ENCODE measurements around the gene HECTD4. TPM values are rescaled to one million over a fixed set of nuclear protein-coding genes. Genes with fewer than 3 reads are reported as not detected.

The HECTD4 gene
- total RNA-seq, 1 donor, result 29.0 TPM

DNA sequence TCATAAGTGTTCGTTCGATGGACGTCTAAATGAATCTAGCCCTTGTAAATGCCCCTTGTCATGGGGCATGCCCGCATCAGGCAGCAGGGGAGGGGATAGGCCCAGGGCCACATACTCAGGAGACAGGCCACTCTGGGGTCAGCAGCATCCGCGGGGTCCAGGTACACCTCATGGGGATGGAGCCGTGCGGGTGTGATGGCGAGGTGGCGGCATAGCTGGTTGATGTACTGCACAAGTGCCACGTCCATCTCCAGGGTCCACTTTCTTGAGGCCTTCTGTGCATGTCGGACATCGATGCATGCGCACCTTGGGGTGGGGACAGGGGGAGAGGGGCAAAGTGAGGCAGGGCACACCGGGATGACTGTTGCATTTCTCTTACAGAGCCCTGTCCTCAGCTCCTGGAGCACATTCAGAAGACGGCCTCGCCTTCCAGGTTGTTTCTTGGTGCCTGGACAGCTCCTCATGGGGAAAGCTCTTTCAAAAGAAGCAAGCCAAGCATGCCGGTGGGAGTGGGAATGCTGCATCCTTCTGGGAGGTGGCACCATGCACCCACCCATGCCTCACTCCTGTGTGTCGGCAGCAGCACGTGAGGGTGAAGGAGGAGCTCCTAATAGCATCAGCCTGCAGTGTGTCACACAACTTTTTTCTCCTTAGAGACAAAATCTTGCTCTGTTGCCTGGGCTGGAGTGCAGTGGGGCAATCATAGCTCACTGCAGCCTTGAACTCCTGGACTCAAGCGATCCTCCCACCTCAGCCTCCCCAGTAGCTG is 209.5 kb downstream of the HECTD4 start:
- Histone ChIP-seq H2AFZ (ENCODE audit: low read length) (no peak overlapping the region), H4K20me1 (ENCODE audit: insufficient read depth, low read length) (no peaks in the 10 kb centered on the region), H3K36me3 (ENCODE audit: insufficient read depth, low read length) (peaks cover 11% of the 10 kb centered on the region), H3K27ac (ENCODE audit: low read depth, low read length) (no peak overlapping the region), H3K4me1 (ENCODE audit: insufficient read depth, low read length) (no peaks in the 10 kb centered on the region), H3K9me3 (ENCODE audit: low read depth, low read length) (no peaks in the 10 kb centered on the region), H3K27me3 (ENCODE audit: insufficient read depth, low read length) (no peaks in the 10 kb centered on the region), H3K4me2 (ENCODE audit: insufficient read depth, low read length) (no peak overlapping the region), H3K4me3 (ENCODE audit: insufficient read depth, low read length) (no peak overlapping the region), H3K79me2 (ENCODE audit: insufficient read depth, low read length) (no peaks in the 10 kb centered on the region)
- TF ChIP-seq, protein P1, sequence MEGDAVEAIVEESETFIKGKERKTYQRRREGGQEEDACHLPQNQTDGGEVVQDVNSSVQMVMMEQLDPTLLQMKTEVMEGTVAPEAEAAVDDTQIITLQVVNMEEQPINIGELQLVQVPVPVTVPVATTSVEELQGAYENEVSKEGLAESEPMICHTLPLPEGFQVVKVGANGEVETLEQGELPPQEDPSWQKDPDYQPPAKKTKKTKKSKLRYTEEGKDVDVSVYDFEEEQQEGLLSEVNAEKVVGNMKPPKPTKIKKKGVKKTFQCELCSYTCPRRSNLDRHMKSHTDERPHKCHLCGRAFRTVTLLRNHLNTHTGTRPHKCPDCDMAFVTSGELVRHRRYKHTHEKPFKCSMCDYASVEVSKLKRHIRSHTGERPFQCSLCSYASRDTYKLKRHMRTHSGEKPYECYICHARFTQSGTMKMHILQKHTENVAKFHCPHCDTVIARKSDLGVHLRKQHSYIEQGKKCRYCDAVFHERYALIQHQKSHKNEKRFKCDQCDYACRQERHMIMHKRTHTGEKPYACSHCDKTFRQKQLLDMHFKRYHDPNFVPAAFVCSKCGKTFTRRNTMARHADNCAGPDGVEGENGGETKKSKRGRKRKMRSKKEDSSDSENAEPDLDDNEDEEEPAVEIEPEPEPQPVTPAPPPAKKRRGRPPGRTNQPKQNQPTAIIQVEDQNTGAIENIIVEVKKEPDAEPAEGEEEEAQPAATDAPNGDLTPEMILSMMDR (IDR thresholded peaks at IDR 0.05; ENCODE audit: extremely low read depth, low read depth, low read length), result no peak
- DNase-seq (ENCODE audit: insufficient read length, low spot score, missing footprints), result no peak

DNA sequence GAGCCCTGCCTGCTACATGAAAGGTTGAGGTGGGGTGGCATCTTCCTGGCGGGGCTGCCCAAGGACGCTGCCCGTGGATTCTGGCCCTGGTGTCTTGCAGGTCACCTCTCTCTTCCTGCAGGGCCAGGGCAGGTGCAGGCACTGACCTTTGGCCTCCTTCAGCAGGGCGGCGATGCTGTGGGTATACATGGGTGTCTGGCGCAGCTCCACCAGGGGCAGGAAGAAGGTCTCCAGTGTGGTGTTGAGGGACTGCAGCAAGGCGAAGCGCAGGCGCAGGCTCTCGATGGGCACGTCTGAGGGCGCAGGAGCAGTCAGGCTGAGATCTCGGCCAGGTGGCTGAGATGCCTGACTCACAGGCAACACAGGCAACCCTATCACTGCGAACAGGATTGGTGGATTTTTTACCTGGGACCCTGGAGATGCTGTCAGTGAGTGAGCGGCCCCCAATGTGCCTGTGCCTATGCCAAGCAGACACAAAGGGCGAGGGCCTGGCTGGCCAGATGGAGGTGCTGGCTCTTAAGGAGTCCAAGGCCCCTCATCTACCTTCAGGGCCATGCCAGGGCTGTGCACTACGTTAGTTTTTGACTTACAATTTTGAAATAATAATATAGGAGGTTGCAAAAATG is 211.1 kb downstream of the HECTD4 start:
- Histone ChIP-seq H3K9me3 (ENCODE audit: low read depth, low read length) (no peaks in the 10 kb centered on the region), H3K4me3 (ENCODE audit: insufficient read depth, low read length) (no peak overlapping the region), H3K4me2 (ENCODE audit: insufficient read depth, low read length) (no peak overlapping the region), H3K27me3 (ENCODE audit: insufficient read depth, low read length) (no peaks in the 10 kb centered on the region), H3K27ac (ENCODE audit: low read depth, low read length) (no peak overlapping the region), H2AFZ (ENCODE audit: low read length) (no peak overlapping the region), H4K20me1 (ENCODE audit: insufficient read depth, low read length) (no peaks in the 10 kb centered on the region), H3K36me3 (ENCODE audit: insufficient read depth, low read length) (peaks cover 9% of the 10 kb centered on the region), H3K4me1 (ENCODE audit: insufficient read depth, low read length) (no peaks in the 10 kb centered on the region), H3K79me2 (ENCODE audit: insufficient read depth, low read length) (no peaks in the 10 kb centered on the region)
- TF ChIP-seq, protein P1 (IDR thresholded peaks at IDR 0.05; ENCODE audit: extremely low read depth, low read depth, low read length), result no peak
- DNase-seq (ENCODE audit: insufficient read length, low spot score, missing footprints), result no peak

DNA sequence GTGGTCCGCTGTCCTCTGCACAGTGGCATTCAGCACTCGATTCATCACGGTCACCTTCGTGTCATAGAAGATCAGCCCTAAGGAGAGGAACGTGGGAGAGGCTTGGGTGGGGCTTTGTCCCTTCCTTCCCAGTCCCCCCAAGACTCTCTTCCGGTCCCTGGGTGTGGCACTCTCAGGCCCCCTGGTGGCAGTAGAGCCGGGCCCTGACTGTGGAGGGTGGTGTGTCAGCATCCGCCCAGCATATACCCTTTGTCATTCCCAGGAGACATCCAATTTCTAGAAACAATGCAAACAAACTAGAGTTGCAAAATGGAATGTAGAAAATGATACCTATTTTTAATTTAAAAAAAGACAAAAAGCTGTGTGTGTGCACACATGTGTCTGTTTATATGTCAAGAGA is 211.9 kb downstream of the HECTD4 start:
- Histone ChIP-seq H3K36me3 (ENCODE audit: insufficient read depth, low read length) (peaks cover 2% of the 10 kb centered on the region), H3K79me2 (ENCODE audit: insufficient read depth, low read length) (no peaks in the 10 kb centered on the region), H3K27ac (ENCODE audit: low read depth, low read length) (no peak overlapping the region), H2AFZ (ENCODE audit: low read length) (no peak overlapping the region), H3K4me3 (ENCODE audit: insufficient read depth, low read length) (no peak overlapping the region), H3K4me1 (ENCODE audit: insufficient read depth, low read length) (no peaks in the 10 kb centered on the region), H4K20me1 (ENCODE audit: insufficient read depth, low read length) (no peaks in the 10 kb centered on the region), H3K4me2 (ENCODE audit: insufficient read depth, low read length) (no peak overlapping the region), H3K27me3 (ENCODE audit: insufficient read depth, low read length) (no peaks in the 10 kb centered on the region), H3K9me3 (ENCODE audit: low read depth, low read length) (no peaks in the 10 kb centered on the region)
- DNase-seq (ENCODE audit: insufficient read length, low spot score, missing footprints), result peak; percentile 96
- TF ChIP-seq, protein P1 (IDR thresholded peaks at IDR 0.05; ENCODE audit: extremely low read depth, low read depth, low read length), result peak; percentile 54

DNA sequence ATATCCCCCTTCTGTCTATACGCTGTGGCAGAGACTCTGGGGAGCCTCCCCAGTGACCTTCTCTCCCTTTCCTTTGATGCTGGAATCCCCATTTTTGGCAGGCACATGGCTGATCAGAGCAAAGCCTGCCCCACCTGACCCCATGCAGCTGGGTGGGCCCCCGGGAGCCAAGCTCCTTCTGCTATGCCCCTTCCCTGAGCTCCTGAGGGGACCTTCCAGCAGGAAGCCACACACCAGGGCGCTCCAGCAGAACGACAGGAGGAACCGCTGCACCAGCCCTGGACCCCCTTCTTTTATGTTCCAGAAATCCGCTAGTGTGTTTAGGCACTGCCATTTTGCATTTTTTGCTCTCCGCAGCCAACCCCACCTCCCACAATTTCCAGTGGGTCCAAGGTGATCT is 212.3 kb downstream of the HECTD4 start:
- H4K20me1 ChIP-seq (ENCODE audit: insufficient read depth, low read length), result no peaks in the 10 kb centered on the region
- no peaks in the 10 kb centered on the region for H3K9me3 ChIP-seq (ENCODE audit: low read depth, low read length)
- no peaks in the 10 kb centered on the region for H3K4me1 ChIP-seq (ENCODE audit: insufficient read depth, low read length)
- H3K27me3 ChIP-seq (ENCODE audit: insufficient read depth, low read length), result no peaks in the 10 kb centered on the region
- no peak overlapping the region for H3K4me3 ChIP-seq (ENCODE audit: insufficient read depth, low read length)
- TF ChIP-seq, protein P1 (IDR thresholded peaks at IDR 0.05; ENCODE audit: extremely low read depth, low read depth, low read length), result no peak
- no peaks in the 10 kb centered on the region for H3K36me3 ChIP-seq (ENCODE audit: insufficient read depth, low read length)
- no peak for DNase-seq (ENCODE audit: insufficient read length, low spot score, missing footprints)
- H2AFZ ChIP-seq (ENCODE audit: low read length), result no peak overlapping the region
- H3K4me2 ChIP-seq (ENCODE audit: insufficient read depth, low read length), result no peak overlapping the region
- H3K79me2 ChIP-seq (ENCODE audit: insufficient read depth, low read length), result no peaks in the 10 kb centered on the region
- no peak overlapping the region for H3K27ac ChIP-seq (ENCODE audit: low read depth, low read length)
